HL-60 (cell line): ENCODE results near the gene CBL.

ENCODE experiments used
- DNase-seq, 2 experiments: peaks; one replicate each; pipeline ENCODE4 v3.0.0-alpha.2; 2010 to 2020; ENCODE audit warnings: low read depth in 1 of 2, low spot score in 1 of 2
- H3K27ac ChIP-seq: fragments of 250-450 bp; sonication (Bioruptor Pico); replicated peaks from 2 replicates; pipeline ENCODE4 v1.5.1; 2020; ENCODE audit warnings: mild to moderate bottlenecking, moderate library complexity
- H3K27me3 ChIP-seq: fragments of 250-450 bp; sonication (Bioruptor Pico); 2 replicates; pipeline ENCODE4 v1.5.1; 2021; ENCODE audit warnings: mild to moderate bottlenecking, moderate library complexity; ENCODE audit not compliant: insufficient read depth, poor library complexity, severe bottlenecking
- H3K4me3 ChIP-seq: replicated peaks from 2 replicates; pipeline ENCODE4 v1.5.1; 2011; ENCODE audit warnings: mild to moderate bottlenecking, control low read depth, low read length; ENCODE audit not compliant: insufficient read depth
- CTCF ChIP-seq: IDR thresholded peaks from one replicate; pipeline ENCODE4 v1.5.1; 2011; ENCODE audit warnings: low read length, control low read depth, inconsistent platforms; ENCODE audit not compliant: insufficient read depth
- GABPA ChIP-seq: IDR thresholded peaks from 2 replicates; pipeline ENCODE4 v1.6.1; 2012; ENCODE audit warnings: low read depth
- POLR2AphosphoS5 ChIP-seq: IDR thresholded peaks from 2 replicates; pipeline ENCODE4 v1.6.1; 2012; ENCODE audit warnings: low read depth
- REST ChIP-seq: IDR thresholded peaks from 2 replicates; pipeline ENCODE4 v1.6.1; 2012; ENCODE audit warnings: low read depth; ENCODE audit not compliant: insufficient replicate concordance
- SPI1 ChIP-seq: IDR thresholded peaks from 2 replicates; pipeline ENCODE4 v1.6.1; 2012; ENCODE audit warnings: low read depth, mild to moderate bottlenecking, borderline replicate concordance

CBL gene

GRCh38 chr11:119290894-119291497 lies 84.9 kb downstream of the CBL start:
- no peak overlapping the region for H3K4me3 ChIP-seq

GRCh38 chr11:119293461-119293860 lies 87.3 kb downstream of the CBL start:
- TF ChIP-seq SPI1 (no peak), POLR2AphosphoS5 (no peak), CTCF (no peak), REST (no peak), GABPA (no peak)
- H3K27ac ChIP-seq: no peak overlapping the region
- no peak for DNase-seq

More at GRCh38 chr11:119290894-119291497, 84.9 kb downstream of the CBL start:
- Histone ChIP-seq H3K27me3 (no peaks in the 10 kb centered on the region), H3K27ac (no peak overlapping the region)
- DNase-seq: no peak
- TF ChIP-seq GABPA (no peak), SPI1 (no peak), POLR2AphosphoS5 (no peak), REST (no peak), CTCF (no peak)

GRCh38 chr11:119295178-119295577 lies 89.0 kb downstream of the CBL start:
- Histone ChIP-seq H3K4me3 (no peak overlapping the region), H3K27me3 (no peaks in the 10 kb centered on the region), H3K27ac (no peak overlapping the region)
- no peak for DNase-seq
- no peak for TF ChIP-seq CTCF
- no peak for TF ChIP-seq REST
- TF ChIP-seq GABPA: no peak
- TF ChIP-seq POLR2AphosphoS5: no peak
- no peak for TF ChIP-seq SPI1

More at GRCh38 chr11:119293461-119293860, 87.3 kb downstream of the CBL start:
- Histone ChIP-seq H3K4me3 (no peak overlapping the region), H3K27me3 (no peaks in the 10 kb centered on the region)
